ENCODE data around the gene MBP.

Gene MBP

GRCh38 chr18:76973520-76974266, 158.9 kb downstream of the MBP start:
- H3K9ac ChIP-seq (ENCODE audit: low read length), result no peak overlapping the region
- no peaks in the 10 kb centered on the region for H3K27me3 ChIP-seq (ENCODE audit: insufficient read depth, low read length)
- H3K4me2 ChIP-seq (ENCODE audit: low read length), result no peak overlapping the region
- H3K9me2 ChIP-seq (ENCODE audit: low read depth, low read length), result no peaks in the 10 kb centered on the region
- H3K4me3 ChIP-seq (ENCODE audit: low read depth, low read length, poor library complexity, severe bottlenecking), result no peak overlapping the region
- TF ChIP-seq EZH2 (IDR thresholded peaks at IDR 0.05; ENCODE audit: borderline replicate concordance, low read length), result no peak
- no peak for TF ChIP-seq CTCF (IDR thresholded peaks at IDR 0.05; ENCODE audit: low read length)
- H3K9me3 ChIP-seq (ENCODE audit: low read length), result no peaks in the 10 kb centered on the region
- peaks cover 66% of the 10 kb centered on the region for H3K4me1 ChIP-seq (ENCODE audit: insufficient read depth, low read length, severe bottlenecking)
- no peak overlapping the region for H2AFZ ChIP-seq (ENCODE audit: low read length)
- H3K79me2 ChIP-seq (ENCODE audit: insufficient read depth, low read length), result no peaks in the 10 kb centered on the region
- no peak overlapping the region for H3K27ac ChIP-seq (ENCODE audit: low read depth, low read length, poor library complexity, severe bottlenecking)
- H4K20me1 ChIP-seq (ENCODE audit: insufficient read depth, low read length), result no peaks in the 10 kb centered on the region
- no peaks in the 10 kb centered on the region for H3F3A ChIP-seq (ENCODE audit: insufficient read depth, low read length)
- no peaks in the 10 kb centered on the region for H3K36me3 ChIP-seq (ENCODE audit: insufficient read depth, low read length)

GRCh38 chr18:76972846-76973519, 159.6 kb downstream of the MBP start:
- H3K27me3 ChIP-seq (ENCODE audit: insufficient read depth, low read length), result no peaks in the 10 kb centered on the region
- no peak overlapping the region for H3K27ac ChIP-seq (ENCODE audit: low read depth, low read length, poor library complexity, severe bottlenecking)
- H3K36me3 ChIP-seq (ENCODE audit: insufficient read depth, low read length), result peaks cover 2% of the 10 kb centered on the region; the same call in 1 of the 2 replicates
- H3K79me2 ChIP-seq (ENCODE audit: insufficient read depth, low read length), result no peaks in the 10 kb centered on the region
- no peaks in the 10 kb centered on the region for H4K20me1 ChIP-seq (ENCODE audit: insufficient read depth, low read length)
- H3K4me2 ChIP-seq (ENCODE audit: low read length), result no peak overlapping the region
- H3F3A ChIP-seq (ENCODE audit: insufficient read depth, low read length), result no peaks in the 10 kb centered on the region
- TF ChIP-seq CTCF (IDR thresholded peaks at IDR 0.05; ENCODE audit: low read length) (no peak), EZH2 (IDR thresholded peaks at IDR 0.05; ENCODE audit: borderline replicate concordance, low read length) (no peak)
- H3K9me2 ChIP-seq (ENCODE audit: low read depth, low read length), result no peaks in the 10 kb centered on the region
- no peaks in the 10 kb centered on the region for H3K9me3 ChIP-seq (ENCODE audit: low read length)
- H3K9ac ChIP-seq (ENCODE audit: low read length), result no peak overlapping the region
- H2AFZ ChIP-seq (ENCODE audit: low read length), result no peak overlapping the region
- H3K4me1 ChIP-seq (ENCODE audit: insufficient read depth, low read length, severe bottlenecking), result peaks cover 59% of the 10 kb centered on the region
- H3K4me3 ChIP-seq (ENCODE audit: low read depth, low read length, poor library complexity, severe bottlenecking), result no peak overlapping the region

GRCh38 chr18:76972241-76972640, 160.3 kb downstream of the MBP start:
- Histone ChIP-seq H3K79me2 (ENCODE audit: insufficient read depth, low read length) (no peaks in the 10 kb centered on the region), H3K27ac (ENCODE audit: low read depth, low read length, poor library complexity, severe bottlenecking) (no peak overlapping the region), H3K4me2 (ENCODE audit: low read length) (no peak overlapping the region), H3K36me3 (ENCODE audit: insufficient read depth, low read length) (peaks cover 9% of the 10 kb centered on the region), H3K4me3 (ENCODE audit: low read depth, low read length, poor library complexity, severe bottlenecking) (no peak overlapping the region), H3K27me3 (ENCODE audit: insufficient read depth, low read length) (no peaks in the 10 kb centered on the region), H3K4me1 (ENCODE audit: insufficient read depth, low read length, severe bottlenecking) (peaks cover 52% of the 10 kb centered on the region), H3K9me3 (ENCODE audit: low read length) (0 out of 2 replicates have a peak, but pooled peaks cover 1% of the 10 kb centered on the region), H2AFZ (ENCODE audit: low read length) (no peak overlapping the region), H3K9me2 (ENCODE audit: low read depth, low read length) (no peaks in the 10 kb centered on the region), H3F3A (ENCODE audit: insufficient read depth, low read length) (no peaks in the 10 kb centered on the region; the same call in 1 of the 2 replicates), H3K9ac (ENCODE audit: low read length) (no peak overlapping the region), H4K20me1 (ENCODE audit: insufficient read depth, low read length) (no peaks in the 10 kb centered on the region)
- no peak for TF ChIP-seq CTCF (IDR thresholded peaks at IDR 0.05; ENCODE audit: low read length)
- no peak for TF ChIP-seq EZH2 (IDR thresholded peaks at IDR 0.05; ENCODE audit: borderline replicate concordance, low read length)
